HepG2 (cell line): Measurements from ENCODE around the gene NCOA6. TPM values are rescaled to one million over a fixed set of nuclear protein-coding genes. Genes with fewer than 3 reads are reported as not detected.

ENCODE experiments used
- ARNT ChIP-seq: fragments of 450-650 bp; IDR thresholded peaks from 2 replicates; pipeline ENCODE4 v1.6.1; 2017
- BCL3 ChIP-seq: sonication (generic); formaldehyde crosslinking; IDR thresholded peaks from 2 replicates; pipeline ENCODE4 v1.5.1; 2020; ENCODE audit warnings: mild to moderate bottlenecking, missing genetic modification reagents, moderate library complexity
- GATAD2A ChIP-seq: IDR thresholded peaks from 2 replicates; pipeline ENCODE4 v1.6.1; 2016
- HNRNPL ChIP-seq: fragments of 200-400 bp; formaldehyde crosslinking; IDR thresholded peaks from 2 replicates; pipeline ENCODE4 v1.6.1; 2017; ENCODE audit warnings: mild to moderate bottlenecking, low read depth, low read length
- IRX3 ChIP-seq: sonication (generic); formaldehyde crosslinking; IDR thresholded peaks from 2 replicates; pipeline ENCODE4 v1.8.1; 2023; ENCODE audit warnings: mild to moderate bottlenecking, low read depth, missing genetic modification reagents, borderline replicate concordance
- MTF2 ChIP-seq: sonication (generic); formaldehyde crosslinking; IDR thresholded peaks from 2 replicates; pipeline ENCODE4 v1.5.0; 2020; ENCODE audit warnings: missing genetic modification reagents, borderline replicate concordance
- NR3C1 ChIP-seq: sonication (generic); formaldehyde crosslinking; IDR thresholded peaks from 2 replicates; pipeline ENCODE4 v1.4.0; 2020; ENCODE audit warnings: missing genetic modification reagents
- PHF21A ChIP-seq: sonication (generic); formaldehyde crosslinking; IDR thresholded peaks from 2 replicates; pipeline ENCODE4 v1.5.0; 2020; ENCODE audit warnings: mild to moderate bottlenecking, missing genetic modification reagents
- PRDM4 ChIP-seq: sonication (generic); formaldehyde crosslinking; IDR thresholded peaks from 2 replicates; pipeline ENCODE4 v1.9.0; 2021; ENCODE audit warnings: missing genetic modification reagents, borderline replicate concordance
- SOX6 ChIP-seq, 2 experiments: fragments of 450-650 bp in 1 of 2; sonication (generic) in 1 of 2; formaldehyde crosslinking in 1 of 2; IDR thresholded peaks; 2 replicates each; pipeline versions ENCODE4 v1.4.0 to v1.6.1; 2017 to 2020; ENCODE audit warnings: antibody characterized with exemption in 1 of 2, mild to moderate bottlenecking in 1 of 2, missing genetic modification reagents in 1 of 2
- SP1 ChIP-seq, 2 experiments: fragments of 450-650 bp in 1 of 2; sonication (generic) in 1 of 2; formaldehyde crosslinking in 1 of 2; IDR thresholded peaks; 2 replicates each; pipeline versions ENCODE4 v1.4.0 to v1.6.1; 2016 to 2020; ENCODE audit warnings: missing genetic modification reagents in 1 of 2
- TOPORS ChIP-seq: sonication (generic); formaldehyde crosslinking; IDR thresholded peaks from 2 replicates; pipeline ENCODE4 v1.8.0; 2023; ENCODE audit warnings: mild to moderate bottlenecking, missing genetic modification reagents
- ZBTB1 ChIP-seq: sonication (generic); formaldehyde crosslinking; IDR thresholded peaks from 2 replicates; pipeline ENCODE4 v1.4.0; 2020; ENCODE audit warnings: missing genetic modification reagents, borderline replicate concordance
- ZFY ChIP-seq: sonication (generic); formaldehyde crosslinking; IDR thresholded peaks from 2 replicates; pipeline ENCODE4 v1.4.0; 2020; ENCODE audit warnings: missing genetic modification reagents
- ZNF101 ChIP-seq: sonication (generic); formaldehyde crosslinking; IDR thresholded peaks from 2 replicates; pipeline ENCODE4 v1.4.0; 2020; ENCODE audit warnings: mild to moderate bottlenecking, low read depth, missing genetic modification reagents, borderline replicate concordance
- ZNF143 ChIP-seq: sonication (generic); formaldehyde crosslinking; IDR thresholded peaks from 2 replicates; pipeline ENCODE4 v1.4.0; 2020; ENCODE audit warnings: missing genetic modification reagents
- ZNF253 ChIP-seq: sonication (generic); formaldehyde crosslinking; IDR thresholded peaks from 2 replicates; pipeline ENCODE4 v1.8.0; 2022; ENCODE audit warnings: mild to moderate bottlenecking, missing genetic modification reagents, borderline replicate concordance
- ZNF331 ChIP-seq: sonication (generic); formaldehyde crosslinking; IDR thresholded peaks from 2 replicates; pipeline ENCODE4 v1.4.0; 2020; ENCODE audit warnings: missing genetic modification reagents
- ZNF619 ChIP-seq: sonication (generic); formaldehyde crosslinking; IDR thresholded peaks from 2 replicates; pipeline ENCODE4 v1.4.0; 2020; ENCODE audit warnings: mild to moderate bottlenecking, missing genetic modification reagents
- ZNF7 ChIP-seq: IDR thresholded peaks from 2 replicates; pipeline ENCODE4 v1.6.1; 2016; ENCODE audit warnings: missing biosample characterization, missing genetic modification reagents
- polyA plus RNA-seq, 8 experiments: library from polyadenylated mRNA; depleted of rRNA in 3 of 8; stranded (reverse) in 7 of 8; unstranded in 1 of 8; fragments of >200 nt; fragmentation: Illumina TruSeq in 4 of 8; extraction: Trizol in 4 of 8; gene quantifications; 2 replicates each; pipeline versions ENCODE4 v1.2.1 to v1.2.3, GENCODE V29; 2011 to 2016; ENCODE audit warnings: low read depth in 4 of 8, missing spikeins in 1 of 8, mixed read lengths in 1 of 8; ENCODE audit not compliant: insufficient read depth in 1 of 8
- total RNA-seq, 5 experiments: library from RNA; depleted of rRNA; stranded (reverse); fragments of >200 nt; fragmentation: Illumina TruSeq; extraction: Trizol; gene quantifications; 2 replicates each; pipeline ENCODE4 v1.2.3, GENCODE V29; 2016; ENCODE audit warnings: low read depth in 1 of 5
- TF ChIP-seq, protein P1 (sequence below): sonication (generic); formaldehyde crosslinking; IDR thresholded peaks from 2 replicates; pipeline ENCODE4 v1.4.0; 2020; ENCODE audit warnings: missing genetic modification reagents, mild to moderate bottlenecking, borderline replicate concordance
- TF ChIP-seq, protein P2 (sequence below): sonication (generic); formaldehyde crosslinking; IDR thresholded peaks from 2 replicates; pipeline ENCODE4 v1.5.1; 2020; ENCODE audit warnings: missing genetic modification reagents, mild to moderate bottlenecking, borderline replicate concordance

NCOA6 gene
- total and polyA plus RNA-seq, 2 of the 13 experiments (the other 11 are each of a cell fraction or from before 2014, with no cell fraction given), result 11.2 to 29.3 TPM

- TF ChIP-seq, protein P1, sequence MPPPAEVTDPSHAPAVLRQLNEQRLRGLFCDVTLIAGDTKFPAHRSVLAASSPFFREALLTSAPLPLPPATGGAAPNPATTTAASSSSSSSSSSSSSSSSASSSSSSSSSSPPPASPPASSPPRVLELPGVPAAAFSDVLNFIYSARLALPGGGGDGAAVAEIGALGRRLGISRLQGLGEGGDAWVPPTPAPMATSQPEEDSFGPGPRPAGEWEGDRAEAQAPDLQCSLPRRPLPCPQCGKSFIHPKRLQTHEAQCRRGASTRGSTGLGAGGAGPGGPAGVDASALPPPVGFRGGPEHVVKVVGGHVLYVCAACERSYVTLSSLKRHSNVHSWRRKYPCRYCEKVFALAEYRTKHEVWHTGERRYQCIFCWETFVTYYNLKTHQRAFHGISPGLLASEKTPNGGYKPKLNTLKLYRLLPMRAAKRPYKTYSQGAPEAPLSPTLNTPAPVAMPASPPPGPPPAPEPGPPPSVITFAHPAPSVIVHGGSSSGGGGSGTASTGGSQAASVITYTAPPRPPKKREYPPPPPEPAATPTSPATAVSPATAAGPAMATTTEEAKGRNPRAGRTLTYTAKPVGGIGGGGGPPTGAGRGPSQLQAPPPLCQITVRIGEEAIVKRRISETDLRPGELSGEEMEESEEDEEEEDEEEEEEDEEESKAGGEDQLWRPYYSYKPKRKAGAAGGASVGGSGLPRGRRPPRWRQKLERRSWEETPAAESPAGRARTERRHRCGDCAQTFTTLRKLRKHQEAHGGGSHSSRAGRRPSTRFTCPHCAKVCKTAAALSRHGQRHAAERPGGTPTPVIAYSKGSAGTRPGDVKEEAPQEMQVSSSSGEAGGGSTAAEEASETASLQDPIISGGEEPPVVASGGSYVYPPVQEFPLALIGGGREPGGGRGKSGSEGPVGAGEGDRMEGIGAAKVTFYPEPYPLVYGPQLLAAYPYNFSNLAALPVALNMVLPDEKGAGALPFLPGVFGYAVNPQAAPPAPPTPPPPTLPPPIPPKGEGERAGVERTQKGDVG (CRISPR knock-in tag), result no peak
- TF ChIP-seq ZNF331 (CRISPR knock-in tag) (no peak), SP1 (IDR thresholded peaks at IDR 0.05) (no peak), SP1 (CRISPR knock-in tag; IDR thresholded peaks at IDR 0.05) (no peak), ZNF143 (CRISPR knock-in tag) (0 out of 2 replicates have a peak, but pooled peaks have one; percentile 21), IRX3 (CRISPR knock-in tag) (no peak), ZNF7 (no peak), GATAD2A (CRISPR knock-in tag) (no peak), TOPORS (CRISPR knock-in tag) (no peak; the same call in 1 of the 2 replicates), BCL3 (CRISPR knock-in tag) (no peak; the same call in 1 of the 2 replicates), PRDM4 (no peak), ZNF253 (CRISPR knock-in tag) (no peak), ZNF619 (CRISPR knock-in tag) (peak; percentile 84; the same call in 1 of the 2 replicates), HNRNPL (no peak), ZBTB1 (CRISPR knock-in tag) (no peak), ZNF101 (CRISPR knock-in tag) (0 out of 2 replicates have a peak, but pooled peaks have one; percentile 66), NR3C1 (no peak), ZFY (CRISPR knock-in tag) (peak; percentile 96), SOX6 (IDR thresholded peaks at IDR 0.05) (no peak), SOX6 (CRISPR knock-in tag; IDR thresholded peaks at IDR 0.05) (peak; percentile 62), MTF2 (CRISPR knock-in tag) (no peak), ARNT (no peak), PHF21A (CRISPR knock-in tag) (peak; percentile 48)
- TF ChIP-seq, protein P2, sequence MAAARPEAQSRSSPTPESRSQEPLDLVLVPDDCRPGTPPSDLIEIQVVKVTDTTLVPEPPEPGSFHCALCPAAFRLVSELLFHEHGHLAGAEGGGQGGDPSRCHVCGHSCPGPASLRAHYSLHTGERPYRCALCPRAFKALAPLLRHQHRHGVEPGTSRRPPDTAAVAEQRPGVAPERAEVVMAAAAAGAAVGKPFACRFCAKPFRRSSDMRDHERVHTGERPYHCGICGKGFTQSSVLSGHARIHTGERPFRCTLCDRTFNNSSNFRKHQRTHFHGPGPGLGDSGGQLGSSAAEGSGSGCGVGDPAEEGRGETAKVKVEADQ, result no peak; the same call in 1 of the 2 replicates
These were observed 483 bp downstream of the NCOA6 start (continued) for GRCh38 chr20:34824806-34825529.
